Spleen (tissue), 7 donors: Measurements from ENCODE around the gene SLC39A1.

Experiments used
- POLR2A ChIP-seq, 3 donors: fragments of 450-650 bp; IDR thresholded peaks; one replicate each; pipeline ENCODE4 v1.5.1; 2017; ENCODE audit warnings: antibody characterized with exemption in 3 of 3, mild to moderate bottlenecking in 1 of 3
- POLR2AphosphoS5 ChIP-seq, 3 donors: sonication (generic); formaldehyde crosslinking; IDR thresholded peaks; one replicate each; pipeline ENCODE4 v1.5.1; 2017; ENCODE audit warnings: antibody characterized with exemption in 3 of 3
- TF ChIP-seq, protein P1 (sequence below), 11 experiments: fragments of 200-600 bp in 7 of 11; fragments of 450-650 bp in 4 of 11; sonication (generic) in 4 of 11; IDR thresholded peaks in 8 of 11; conservative IDR thresholded peaks in 3 of 11; 1 replicate in 7 of 11; 2 replicates in 4 of 11; pipeline versions ENCODE4 v1.4.0 to v1.8.0; 2016 to 2021; ENCODE audit warnings: antibody characterized with exemption in 11 of 11, inconsistent platforms in 4 of 11, mild to moderate bottlenecking in 1 of 11
- donor health status: DM: no; HTN: no; CAD: no; lungs with moderate emphysema.
- donor health status: DM: no; HTN: no; CAD: no.
- donor health status: DM: no; HTN: no; CAD: no.

DNA sequence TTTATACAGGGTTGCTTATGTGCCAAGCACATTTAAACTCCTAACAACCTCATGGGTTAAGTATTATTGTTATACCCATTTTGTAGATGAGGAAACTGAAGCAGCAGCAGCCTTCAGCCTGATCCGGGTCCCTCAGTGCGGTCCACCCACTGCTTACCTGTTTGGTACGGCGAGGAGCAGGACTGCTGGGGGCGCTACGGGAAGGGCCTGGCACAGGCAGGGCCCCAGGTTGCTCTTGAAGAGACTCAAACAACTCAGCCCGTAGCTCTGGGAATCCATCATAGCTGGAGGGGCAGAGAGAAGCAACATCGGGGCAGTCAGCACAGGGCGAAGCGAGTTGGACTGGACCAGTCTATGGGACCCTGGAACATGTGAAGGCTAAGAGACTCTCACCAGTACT, 26.0 kb downstream of the SLC39A1 start:
- TF ChIP-seq, protein P1, sequence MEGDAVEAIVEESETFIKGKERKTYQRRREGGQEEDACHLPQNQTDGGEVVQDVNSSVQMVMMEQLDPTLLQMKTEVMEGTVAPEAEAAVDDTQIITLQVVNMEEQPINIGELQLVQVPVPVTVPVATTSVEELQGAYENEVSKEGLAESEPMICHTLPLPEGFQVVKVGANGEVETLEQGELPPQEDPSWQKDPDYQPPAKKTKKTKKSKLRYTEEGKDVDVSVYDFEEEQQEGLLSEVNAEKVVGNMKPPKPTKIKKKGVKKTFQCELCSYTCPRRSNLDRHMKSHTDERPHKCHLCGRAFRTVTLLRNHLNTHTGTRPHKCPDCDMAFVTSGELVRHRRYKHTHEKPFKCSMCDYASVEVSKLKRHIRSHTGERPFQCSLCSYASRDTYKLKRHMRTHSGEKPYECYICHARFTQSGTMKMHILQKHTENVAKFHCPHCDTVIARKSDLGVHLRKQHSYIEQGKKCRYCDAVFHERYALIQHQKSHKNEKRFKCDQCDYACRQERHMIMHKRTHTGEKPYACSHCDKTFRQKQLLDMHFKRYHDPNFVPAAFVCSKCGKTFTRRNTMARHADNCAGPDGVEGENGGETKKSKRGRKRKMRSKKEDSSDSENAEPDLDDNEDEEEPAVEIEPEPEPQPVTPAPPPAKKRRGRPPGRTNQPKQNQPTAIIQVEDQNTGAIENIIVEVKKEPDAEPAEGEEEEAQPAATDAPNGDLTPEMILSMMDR (IDR thresholded peaks at IDR 0.05 in 8 of 11, conservative IDR thresholded peaks at IDR 0.05 in 3 of 11), result no peak
- TF ChIP-seq POLR2A (IDR thresholded peaks at IDR 0.05) (no peak), POLR2AphosphoS5 (IDR thresholded peaks at IDR 0.05) (peak in 1 of 3 donors; percentile 26)
